T-helper 1 cell treated with Interleukin-12 subunit alpha and Interleukin-12 subunit beta and Interleukin-4 antibody, amounts not matched to agents 30 μg/mL and 1 μg/mL, for 36 hours (primary cell): ENCODE measurements around the gene CREB3.

Experiments used
- H3K27ac Mint-ChIP-seq: one replicate; pipeline ENCODE4 v1.8.0; 2021; ENCODE audit warnings: mild to moderate bottlenecking, mixed read lengths
- H3K27me3 Mint-ChIP-seq: one replicate; pipeline ENCODE4 v1.8.0; 2021; ENCODE audit warnings: low read depth, mixed read lengths
- H3K36me3 Mint-ChIP-seq: one replicate; pipeline ENCODE4 v1.8.0; 2021; ENCODE audit warnings: low read depth, mixed read lengths
- H3K4me1 Mint-ChIP-seq: one replicate; pipeline ENCODE4 v1.8.0; 2021; ENCODE audit warnings: low read depth, mixed read lengths
- H3K4me3 Mint-ChIP-seq: one replicate; pipeline ENCODE4 v1.8.0; 2021; ENCODE audit warnings: mild to moderate bottlenecking, moderate library complexity, mixed read lengths
- H3K9me3 Mint-ChIP-seq: one replicate; pipeline ENCODE4 v1.8.0; 2021; ENCODE audit warnings: mixed read lengths

The CREB3 gene

GRCh38 chr9:35758475-35759050 is 26.1 kb downstream of the CREB3 start:
- no peaks in the 10 kb centered on the region for H3K9me3 Mint-ChIP-seq
- H3K36me3 Mint-ChIP-seq, result peaks cover 14% of the 10 kb centered on the region
- peak overlapping the region; percentile 43 for H3K27ac Mint-ChIP-seq
- H3K27me3 Mint-ChIP-seq, result no peaks in the 10 kb centered on the region
- H3K4me3 Mint-ChIP-seq, result peak overlapping the region; percentile 77
- H3K4me1 Mint-ChIP-seq, result peaks cover 28% of the 10 kb centered on the region

GRCh38 chr9:35759795-35760194 is 27.3 kb downstream of the CREB3 start:
- Mint-ChIP-seq H3K27me3 (no peaks in the 10 kb centered on the region), H3K9me3 (no peaks in the 10 kb centered on the region), H3K4me1 (peaks cover 28% of the 10 kb centered on the region), H3K4me3 (no peak overlapping the region), H3K27ac (no peak overlapping the region), H3K36me3 (peaks cover 10% of the 10 kb centered on the region)

GRCh38 chr9:35760651-35761050 is 28.2 kb downstream of the CREB3 start:
- no peaks in the 10 kb centered on the region for H3K27me3 Mint-ChIP-seq
- H3K4me3 Mint-ChIP-seq, result no peak overlapping the region
- no peak overlapping the region for H3K27ac Mint-ChIP-seq
- peaks cover 10% of the 10 kb centered on the region for H3K36me3 Mint-ChIP-seq
- H3K4me1 Mint-ChIP-seq, result peaks cover 28% of the 10 kb centered on the region
- H3K9me3 Mint-ChIP-seq, result no peaks in the 10 kb centered on the region

- Mint-ChIP-seq H3K9me3 (no peaks in the 10 kb centered on the region), H3K4me1 (peaks cover 13% of the 10 kb centered on the region), H3K4me3 (no peak overlapping the region), H3K27ac (no peak overlapping the region), H3K27me3 (no peaks in the 10 kb centered on the region), H3K36me3 (peaks cover 5% of the 10 kb centered on the region)
Observed at GRCh38 chr9:35763181-35763580, 30.7 kb downstream of the CREB3 start.

GRCh38 chr9:35763803-35764202 is 31.3 kb downstream of the CREB3 start:
- Mint-ChIP-seq H3K4me1 (peaks cover 9% of the 10 kb centered on the region), H3K4me3 (no peak overlapping the region), H3K9me3 (no peaks in the 10 kb centered on the region), H3K27me3 (no peaks in the 10 kb centered on the region), H3K27ac (no peak overlapping the region), H3K36me3 (peaks cover 5% of the 10 kb centered on the region)

- Mint-ChIP-seq H3K27me3 (no peaks in the 10 kb centered on the region), H3K9me3 (no peaks in the 10 kb centered on the region), H3K4me1 (no peaks in the 10 kb centered on the region), H3K4me3 (no peak overlapping the region), H3K36me3 (peaks cover 3% of the 10 kb centered on the region), H3K27ac (no peak overlapping the region)
Observed at GRCh38 chr9:35766997-35767396, 34.5 kb downstream of the CREB3 start.

GRCh38 chr9:35767458-35767857 is 35.0 kb downstream of the CREB3 start:
- Mint-ChIP-seq H3K27me3 (no peaks in the 10 kb centered on the region), H3K4me1 (no peaks in the 10 kb centered on the region), H3K27ac (no peak overlapping the region), H3K36me3 (peaks cover 3% of the 10 kb centered on the region), H3K4me3 (no peak overlapping the region), H3K9me3 (no peaks in the 10 kb centered on the region)

GRCh38 chr9:35769763-35770162 is 37.3 kb downstream of the CREB3 start:
- H3K27ac Mint-ChIP-seq, result no peak overlapping the region
- peaks cover 1% of the 10 kb centered on the region for H3K36me3 Mint-ChIP-seq
- H3K27me3 Mint-ChIP-seq, result no peaks in the 10 kb centered on the region
- H3K4me3 Mint-ChIP-seq, result no peak overlapping the region
- H3K9me3 Mint-ChIP-seq, result no peaks in the 10 kb centered on the region
- no peaks in the 10 kb centered on the region for H3K4me1 Mint-ChIP-seq

- H3K36me3 Mint-ChIP-seq, result peaks cover 1% of the 10 kb centered on the region
- no peaks in the 10 kb centered on the region for H3K4me1 Mint-ChIP-seq
- H3K4me3 Mint-ChIP-seq, result no peak overlapping the region
- H3K27me3 Mint-ChIP-seq, result no peaks in the 10 kb centered on the region
- H3K27ac Mint-ChIP-seq, result no peak overlapping the region
- H3K9me3 Mint-ChIP-seq, result no peaks in the 10 kb centered on the region
Observed at GRCh38 chr9:35771075-35771433, 38.6 kb downstream of the CREB3 start.

GRCh38 chr9:35771534-35771933 is 39.1 kb downstream of the CREB3 start:
- H3K9me3 Mint-ChIP-seq, result no peaks in the 10 kb centered on the region
- H3K27ac Mint-ChIP-seq, result no peak overlapping the region
- H3K4me1 Mint-ChIP-seq, result no peaks in the 10 kb centered on the region
- H3K4me3 Mint-ChIP-seq, result no peak overlapping the region
- no peaks in the 10 kb centered on the region for H3K36me3 Mint-ChIP-seq
- H3K27me3 Mint-ChIP-seq, result no peaks in the 10 kb centered on the region

GRCh38 chr9:35771943-35772342 is 39.5 kb downstream of the CREB3 start:
- Mint-ChIP-seq H3K4me3 (no peak overlapping the region), H3K27ac (no peak overlapping the region), H3K4me1 (no peaks in the 10 kb centered on the region), H3K9me3 (no peaks in the 10 kb centered on the region), H3K36me3 (no peaks in the 10 kb centered on the region), H3K27me3 (no peaks in the 10 kb centered on the region)

- no peak overlapping the region for H3K4me3 Mint-ChIP-seq
- H3K27ac Mint-ChIP-seq, result no peak overlapping the region
- peaks cover 6% of the 10 kb centered on the region for H3K36me3 Mint-ChIP-seq
- H3K27me3 Mint-ChIP-seq, result no peaks in the 10 kb centered on the region
- H3K9me3 Mint-ChIP-seq, result no peaks in the 10 kb centered on the region
- no peaks in the 10 kb centered on the region for H3K4me1 Mint-ChIP-seq
Observed at GRCh38 chr9:35774907-35775635, 42.6 kb downstream of the CREB3 start.

GRCh38 chr9:35776018-35776417 is 43.6 kb downstream of the CREB3 start:
- peaks cover 8% of the 10 kb centered on the region for H3K36me3 Mint-ChIP-seq
- H3K4me3 Mint-ChIP-seq, result no peak overlapping the region
- no peaks in the 10 kb centered on the region for H3K9me3 Mint-ChIP-seq
- no peak overlapping the region for H3K27ac Mint-ChIP-seq
- H3K27me3 Mint-ChIP-seq, result no peaks in the 10 kb centered on the region
- no peaks in the 10 kb centered on the region for H3K4me1 Mint-ChIP-seq

GRCh38 chr9:35778496-35778895 is 46.0 kb downstream of the CREB3 start:
- Mint-ChIP-seq H3K27ac (no peak overlapping the region), H3K9me3 (no peaks in the 10 kb centered on the region), H3K36me3 (peaks cover 12% of the 10 kb centered on the region), H3K27me3 (no peaks in the 10 kb centered on the region), H3K4me3 (no peak overlapping the region), H3K4me1 (no peaks in the 10 kb centered on the region)

GRCh38 chr9:35781066-35781465 is 48.6 kb downstream of the CREB3 start:
- Mint-ChIP-seq H3K4me1 (no peaks in the 10 kb centered on the region), H3K9me3 (no peaks in the 10 kb centered on the region), H3K4me3 (no peak overlapping the region), H3K27me3 (no peaks in the 10 kb centered on the region), H3K27ac (no peak overlapping the region), H3K36me3 (peaks cover 24% of the 10 kb centered on the region)
